ENCODE data around the gene HSD17B1. TPM values are rescaled to one million over a fixed set of nuclear protein-coding genes. Genes with fewer than 3 reads are reported as not detected.

The HSD17B1 gene
- polyA plus RNA-seq, 1 donor from 2014 or later: 1.0 TPM

DNA sequence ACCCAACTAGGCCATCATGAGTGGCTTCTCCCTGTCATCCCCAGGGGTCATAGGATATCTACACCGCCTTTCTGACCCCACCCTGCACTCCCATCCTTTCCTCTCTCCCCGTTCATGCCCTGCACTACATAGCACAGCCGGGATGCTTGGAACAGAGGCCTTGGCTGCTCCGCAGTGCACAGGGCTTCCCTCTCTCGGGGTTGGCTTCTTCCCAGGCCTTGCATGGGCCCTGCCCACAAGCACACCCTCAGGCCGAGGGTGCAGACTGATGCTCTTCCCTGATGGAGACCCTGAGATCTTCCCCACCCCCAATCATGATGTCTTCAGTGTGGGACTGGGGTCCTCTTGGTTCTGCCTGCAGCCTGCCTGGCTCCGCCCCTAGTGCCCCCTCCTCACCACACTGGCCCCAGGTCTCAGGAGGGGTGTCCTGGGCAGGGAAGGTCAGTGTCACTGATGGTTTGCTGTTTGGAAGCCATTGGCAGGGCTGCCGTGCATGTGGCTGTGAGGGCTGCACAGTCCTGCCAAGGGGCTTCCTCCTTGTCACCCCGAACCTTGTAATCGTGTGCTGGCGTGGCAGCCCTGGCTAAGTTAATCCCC is 31.0 kb upstream of the HSD17B1 start:
- Histone ChIP-seq H3F3A (ENCODE audit: insufficient read depth, low read length, poor library complexity, severe bottlenecking) (no peaks in the 10 kb centered on the region), H4K20me1 (ENCODE audit: insufficient read depth) (no peaks in the 10 kb centered on the region), H3K27me3 (ENCODE audit: insufficient read depth, low read depth, low read length) (no peaks in the 10 kb centered on the region), H3K4me2 (ENCODE audit: low read length) (no peak overlapping the region), H3K27ac (ENCODE audit: low read length) (no peak overlapping the region), H3K9ac (ENCODE audit: low read length) (no peak overlapping the region), H3K79me2 (replicated peaks; ENCODE audit: insufficient read depth, low read length) (no peaks in the 10 kb centered on the region), H3K9me2 (ENCODE audit: insufficient read depth, low read length) (no peaks in the 10 kb centered on the region), H3K4me3 (ENCODE audit: low read length) (no peak overlapping the region), H3K36me3 (ENCODE audit: insufficient read depth, low read length) (no peaks in the 10 kb centered on the region), H2AFZ (ENCODE audit: low read depth, low read length) (no peak overlapping the region), H3K9me3 (ENCODE audit: low read length) (no peaks in the 10 kb centered on the region)
- TF ChIP-seq MXI1 (conservative IDR thresholded peaks at IDR 0.05; ENCODE audit: poor library complexity, severe bottlenecking) (no peak), TAF1 (IDR thresholded peaks at IDR 0.05; ENCODE audit: low read depth) (no peak), EZH2 (IDR thresholded peaks at IDR 0.05; ENCODE audit: borderline replicate concordance, insufficient read depth, low read length, poor library complexity, severe bottlenecking) (no peak), SMC3 (conservative IDR thresholded peaks at IDR 0.05; ENCODE audit: poor library complexity) (no peak), EP300 (conservative IDR thresholded peaks at IDR 0.05; ENCODE audit: poor library complexity, severe bottlenecking) (no peak), RAD21 (conservative IDR thresholded peaks at IDR 0.05) (no peak), POLR2AphosphoS5 (IDR thresholded peaks at IDR 0.05) (no peak)
- TF ChIP-seq, protein P1, sequence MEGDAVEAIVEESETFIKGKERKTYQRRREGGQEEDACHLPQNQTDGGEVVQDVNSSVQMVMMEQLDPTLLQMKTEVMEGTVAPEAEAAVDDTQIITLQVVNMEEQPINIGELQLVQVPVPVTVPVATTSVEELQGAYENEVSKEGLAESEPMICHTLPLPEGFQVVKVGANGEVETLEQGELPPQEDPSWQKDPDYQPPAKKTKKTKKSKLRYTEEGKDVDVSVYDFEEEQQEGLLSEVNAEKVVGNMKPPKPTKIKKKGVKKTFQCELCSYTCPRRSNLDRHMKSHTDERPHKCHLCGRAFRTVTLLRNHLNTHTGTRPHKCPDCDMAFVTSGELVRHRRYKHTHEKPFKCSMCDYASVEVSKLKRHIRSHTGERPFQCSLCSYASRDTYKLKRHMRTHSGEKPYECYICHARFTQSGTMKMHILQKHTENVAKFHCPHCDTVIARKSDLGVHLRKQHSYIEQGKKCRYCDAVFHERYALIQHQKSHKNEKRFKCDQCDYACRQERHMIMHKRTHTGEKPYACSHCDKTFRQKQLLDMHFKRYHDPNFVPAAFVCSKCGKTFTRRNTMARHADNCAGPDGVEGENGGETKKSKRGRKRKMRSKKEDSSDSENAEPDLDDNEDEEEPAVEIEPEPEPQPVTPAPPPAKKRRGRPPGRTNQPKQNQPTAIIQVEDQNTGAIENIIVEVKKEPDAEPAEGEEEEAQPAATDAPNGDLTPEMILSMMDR (IDR thresholded peaks at IDR 0.05; ENCODE audit: poor library complexity, severe bottlenecking): no peak
- TF ChIP-seq, protein P2, sequence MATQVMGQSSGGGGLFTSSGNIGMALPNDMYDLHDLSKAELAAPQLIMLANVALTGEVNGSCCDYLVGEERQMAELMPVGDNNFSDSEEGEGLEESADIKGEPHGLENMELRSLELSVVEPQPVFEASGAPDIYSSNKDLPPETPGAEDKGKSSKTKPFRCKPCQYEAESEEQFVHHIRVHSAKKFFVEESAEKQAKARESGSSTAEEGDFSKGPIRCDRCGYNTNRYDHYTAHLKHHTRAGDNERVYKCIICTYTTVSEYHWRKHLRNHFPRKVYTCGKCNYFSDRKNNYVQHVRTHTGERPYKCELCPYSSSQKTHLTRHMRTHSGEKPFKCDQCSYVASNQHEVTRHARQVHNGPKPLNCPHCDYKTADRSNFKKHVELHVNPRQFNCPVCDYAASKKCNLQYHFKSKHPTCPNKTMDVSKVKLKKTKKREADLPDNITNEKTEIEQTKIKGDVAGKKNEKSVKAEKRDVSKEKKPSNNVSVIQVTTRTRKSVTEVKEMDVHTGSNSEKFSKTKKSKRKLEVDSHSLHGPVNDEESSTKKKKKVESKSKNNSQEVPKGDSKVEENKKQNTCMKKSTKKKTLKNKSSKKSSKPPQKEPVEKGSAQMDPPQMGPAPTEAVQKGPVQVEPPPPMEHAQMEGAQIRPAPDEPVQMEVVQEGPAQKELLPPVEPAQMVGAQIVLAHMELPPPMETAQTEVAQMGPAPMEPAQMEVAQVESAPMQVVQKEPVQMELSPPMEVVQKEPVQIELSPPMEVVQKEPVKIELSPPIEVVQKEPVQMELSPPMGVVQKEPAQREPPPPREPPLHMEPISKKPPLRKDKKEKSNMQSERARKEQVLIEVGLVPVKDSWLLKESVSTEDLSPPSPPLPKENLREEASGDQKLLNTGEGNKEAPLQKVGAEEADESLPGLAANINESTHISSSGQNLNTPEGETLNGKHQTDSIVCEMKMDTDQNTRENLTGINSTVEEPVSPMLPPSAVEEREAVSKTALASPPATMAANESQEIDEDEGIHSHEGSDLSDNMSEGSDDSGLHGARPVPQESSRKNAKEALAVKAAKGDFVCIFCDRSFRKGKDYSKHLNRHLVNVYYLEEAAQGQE (IDR thresholded peaks at IDR 0.05; ENCODE audit: borderline replicate concordance): no peak

DNA sequence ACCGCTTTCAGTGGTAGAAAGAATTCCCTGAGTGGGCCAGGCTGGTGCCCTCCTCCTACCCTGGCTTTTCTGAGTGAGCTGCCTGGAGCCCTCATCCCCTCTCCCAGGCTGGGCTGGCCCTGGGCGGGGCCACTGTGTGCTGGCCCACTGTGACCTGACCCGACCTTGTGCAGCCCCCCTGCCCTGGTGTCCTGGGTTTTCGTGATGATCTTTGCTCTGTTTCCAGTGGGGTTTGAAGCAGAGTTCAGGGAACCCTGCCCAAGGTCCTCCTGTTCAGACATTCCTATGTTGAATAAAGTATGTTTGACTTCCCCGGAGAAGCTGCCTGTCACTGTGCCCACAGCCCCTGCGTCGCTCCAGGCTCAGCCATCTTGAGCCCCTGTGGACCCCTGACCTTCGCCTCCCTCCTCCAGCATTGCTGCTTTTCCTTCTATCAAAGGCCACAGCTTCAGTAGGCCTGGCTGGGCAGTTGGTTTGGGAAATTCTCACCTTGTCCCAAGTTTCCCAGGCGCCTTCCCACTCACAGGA is 30.4 kb upstream of the HSD17B1 start:
- Histone ChIP-seq H3K4me2 (ENCODE audit: low read length) (no peak overlapping the region), H3K36me3 (ENCODE audit: insufficient read depth, low read length) (no peaks in the 10 kb centered on the region), H3K27me3 (ENCODE audit: insufficient read depth, low read depth, low read length) (no peaks in the 10 kb centered on the region), H3K9me2 (ENCODE audit: insufficient read depth, low read length) (no peaks in the 10 kb centered on the region), H3K9ac (ENCODE audit: low read length) (no peak overlapping the region), H3F3A (ENCODE audit: insufficient read depth, low read length, poor library complexity, severe bottlenecking) (no peaks in the 10 kb centered on the region), H2AFZ (ENCODE audit: low read depth, low read length) (no peak overlapping the region), H3K79me2 (replicated peaks; ENCODE audit: insufficient read depth, low read length) (no peaks in the 10 kb centered on the region), H3K27ac (ENCODE audit: low read length) (no peak overlapping the region), H4K20me1 (ENCODE audit: insufficient read depth) (no peaks in the 10 kb centered on the region), H3K9me3 (ENCODE audit: low read length) (no peaks in the 10 kb centered on the region), H3K4me3 (ENCODE audit: low read length) (no peak overlapping the region)
- TF ChIP-seq, protein P2 (IDR thresholded peaks at IDR 0.05; ENCODE audit: borderline replicate concordance): no peak
- TF ChIP-seq, protein P1 (IDR thresholded peaks at IDR 0.05; ENCODE audit: poor library complexity, severe bottlenecking): no peak
- TF ChIP-seq SMC3 (conservative IDR thresholded peaks at IDR 0.05; ENCODE audit: poor library complexity): no peak
- no peak for TF ChIP-seq MXI1 (conservative IDR thresholded peaks at IDR 0.05; ENCODE audit: poor library complexity, severe bottlenecking)
- TF ChIP-seq TAF1 (IDR thresholded peaks at IDR 0.05; ENCODE audit: low read depth): no peak

Measured in neural cell (in vitro differentiated cells).